Vagina (tissue), 2 donors: ENCODE data around the gene DYNC1I1.

Experiments
- CTCF ChIP-seq, 3 experiments: fragments of 450-650 bp in 2 of 3; fragments of 200-600 bp in 1 of 3; sonication (generic) in 1 of 3; IDR thresholded peaks; one replicate each; pipeline ENCODE4 v1.5.1; 2017 to 2019; ENCODE audit warnings: antibody characterized with exemption in 3 of 3, mild to moderate bottlenecking in 2 of 3, moderate library complexity in 2 of 3
- POLR2A ChIP-seq, 2 donors: fragments of 450-650 bp; IDR thresholded peaks; one replicate each; pipeline ENCODE4 v1.6.1; 2017; ENCODE audit warnings: antibody characterized with exemption in 2 of 2, mild to moderate bottlenecking in 2 of 2, moderate library complexity in 2 of 2
- POLR2AphosphoS5 ChIP-seq, 2 donors: sonication (generic); formaldehyde crosslinking; IDR thresholded peaks; one replicate each; pipeline ENCODE4 v1.9.0; 2017; ENCODE audit warnings: antibody characterized with exemption in 2 of 2, mild to moderate bottlenecking in 2 of 2, low read depth in 1 of 2; ENCODE audit not compliant: insufficient read depth in 1 of 2

GRCh38 chr7:95781961-95782586 lies 9.7 kb downstream of the DYNC1I1 start:
- no peak for TF ChIP-seq POLR2A (IDR thresholded peaks at IDR 0.05)
- no peak for TF ChIP-seq CTCF (IDR thresholded peaks at IDR 0.05)
- TF ChIP-seq POLR2AphosphoS5 (IDR thresholded peaks at IDR 0.05; ENCODE audit: insufficient read depth in 1 of 2, low read depth in 1 of 2), result no peak
